ENCODE results near the gene ZNF575.

- TF ChIP-seq POLR2A (IDR thresholded peaks at IDR 0.05) (no peak), CTCF (IDR thresholded peaks at IDR 0.05) (no peak)
Observed at GRCh38 chr19:43490759-43491158, 42.2 kb upstream of the ZNF575 start.
